Measurements from ENCODE around the gene KCNJ5.

Gene KCNJ5

DNA sequence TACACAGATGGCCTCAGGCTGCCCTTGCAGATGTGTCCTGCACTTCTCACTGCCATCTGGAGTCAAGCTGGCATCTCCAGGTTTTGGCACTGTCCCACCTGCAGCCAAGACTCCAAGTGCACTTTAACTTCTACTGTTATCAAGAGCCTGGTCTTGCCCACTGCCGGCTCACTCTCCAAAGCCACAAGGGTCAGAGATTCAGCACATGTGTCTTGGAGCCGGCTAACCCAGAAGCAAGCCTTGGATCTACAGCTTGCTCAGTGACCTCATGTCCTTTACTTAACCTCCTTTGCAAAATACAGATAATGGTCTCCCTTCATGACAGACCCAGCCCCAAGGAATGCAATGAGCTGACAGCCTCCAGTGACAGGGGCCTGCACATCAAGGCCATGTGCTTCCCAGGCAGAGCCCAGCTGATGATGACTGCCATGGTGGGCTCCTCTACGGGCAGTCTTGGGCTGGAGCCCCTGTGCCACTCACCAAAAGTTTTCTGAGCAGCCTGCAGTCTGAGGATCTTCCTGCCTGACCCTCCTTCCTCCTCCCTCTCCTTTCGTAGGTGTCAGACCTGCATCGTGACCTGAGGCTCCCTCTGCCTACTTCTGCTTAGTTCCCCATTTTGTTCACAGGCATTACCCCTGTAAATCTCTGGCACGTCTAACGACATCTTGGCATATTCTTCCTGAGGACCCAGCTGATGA is 42.5 kb downstream of the KCNJ5 start:
- no peak for DNase-seq (ENCODE audit: low spot score)

DNA sequence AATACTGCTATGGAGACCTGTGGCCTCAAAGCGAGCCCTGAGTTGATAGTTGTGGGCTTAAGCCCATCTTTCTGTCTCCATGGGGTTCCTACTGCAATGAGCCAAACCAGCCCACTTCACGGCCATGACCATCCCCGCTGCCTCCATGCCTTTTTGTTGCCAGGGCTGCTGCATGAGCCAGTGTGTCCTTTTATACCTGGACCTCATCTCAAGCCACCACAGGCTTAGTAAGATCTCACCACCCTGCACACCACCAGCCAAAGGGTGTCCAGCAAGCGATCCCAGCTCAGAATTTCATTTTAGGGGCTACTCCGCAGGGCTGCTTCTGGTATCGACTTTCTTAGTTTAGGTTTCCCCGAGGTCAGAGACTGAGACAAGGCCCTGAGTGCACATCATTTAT is 43.2 kb downstream of the KCNJ5 start:
- no peak for DNase-seq (ENCODE audit: low spot score)

- no peak for DNase-seq (ENCODE audit: low spot score)
These were observed 43.8 kb downstream of the KCNJ5 start for GRCh38 chr11:128934926-128935325.

- no peak for DNase-seq (ENCODE audit: low spot score)
These were observed 45.6 kb downstream of the KCNJ5 start for GRCh38 chr11:128936606-128937251.

- no peak for DNase-seq (ENCODE audit: low spot score)
These were observed 46.3 kb downstream of the KCNJ5 start for GRCh38 chr11:128937480-128937879.

- no peak for DNase-seq (ENCODE audit: low spot score)
These were observed 47.2 kb downstream of the KCNJ5 start for GRCh38 chr11:128938156-128938885.

DNA sequence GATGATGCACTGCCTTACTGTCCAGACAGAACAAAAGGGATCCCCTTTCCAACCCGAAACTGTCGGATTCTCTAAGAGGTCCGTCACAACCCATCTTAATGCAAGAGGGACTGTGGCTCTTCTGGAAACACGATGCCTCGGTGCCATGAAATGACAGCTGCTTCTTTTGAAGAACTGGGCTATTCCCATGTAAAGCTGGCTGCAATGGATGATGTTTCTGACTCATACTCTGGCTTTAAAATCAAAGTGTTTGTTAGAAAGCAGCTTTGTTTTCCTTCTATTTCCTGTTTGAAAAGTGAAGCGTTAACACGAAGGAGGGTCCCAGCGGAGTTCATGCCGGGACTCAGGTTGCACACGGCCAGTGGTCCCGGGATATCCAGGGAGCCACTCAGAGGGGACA is 48.4 kb downstream of the KCNJ5 start:
- no peak for DNase-seq (ENCODE audit: low spot score)

DNA sequence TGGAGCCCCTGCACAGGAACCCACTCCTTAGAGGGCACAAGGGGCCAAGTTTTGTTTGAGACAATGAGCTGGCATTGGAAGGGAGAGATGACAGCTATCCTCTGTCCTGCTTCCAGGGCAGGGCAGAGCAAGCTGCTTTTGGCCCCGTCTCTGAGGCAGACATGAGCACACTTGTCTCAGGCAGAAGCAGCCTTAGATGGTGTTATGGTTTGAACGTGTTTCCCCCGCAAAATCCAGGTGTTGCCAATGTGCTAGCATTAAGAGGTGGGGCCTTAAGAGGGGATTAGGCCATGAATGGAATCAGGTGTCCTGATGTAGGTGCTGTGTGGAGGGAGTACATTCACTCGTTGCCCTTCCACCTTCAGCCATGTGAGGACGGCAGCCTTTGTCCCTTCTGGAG is 49.0 kb downstream of the KCNJ5 start:
- DNase-seq (ENCODE audit: low spot score): no peak

DNA sequence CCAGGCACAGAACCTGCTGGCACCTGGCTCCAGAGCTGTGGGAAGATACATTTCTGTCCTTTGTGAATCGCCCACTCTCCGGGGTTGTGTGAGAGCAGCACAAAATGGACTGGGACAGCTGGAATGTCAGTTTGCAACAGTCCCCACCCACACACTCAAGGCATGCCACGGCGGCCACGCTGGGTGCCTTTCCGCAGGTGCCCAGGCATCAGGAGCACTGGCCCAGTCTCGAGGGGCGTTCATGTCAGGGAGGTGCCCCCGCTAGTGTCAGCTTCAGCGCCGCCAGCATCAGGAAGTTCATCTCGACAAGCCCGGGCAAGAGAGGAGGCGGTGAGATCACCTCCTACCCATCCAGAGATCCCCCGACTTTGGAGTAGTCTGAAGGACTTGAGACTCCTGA is 49.4 kb downstream of the KCNJ5 start:
- no peak for DNase-seq (ENCODE audit: low spot score)

DNA sequence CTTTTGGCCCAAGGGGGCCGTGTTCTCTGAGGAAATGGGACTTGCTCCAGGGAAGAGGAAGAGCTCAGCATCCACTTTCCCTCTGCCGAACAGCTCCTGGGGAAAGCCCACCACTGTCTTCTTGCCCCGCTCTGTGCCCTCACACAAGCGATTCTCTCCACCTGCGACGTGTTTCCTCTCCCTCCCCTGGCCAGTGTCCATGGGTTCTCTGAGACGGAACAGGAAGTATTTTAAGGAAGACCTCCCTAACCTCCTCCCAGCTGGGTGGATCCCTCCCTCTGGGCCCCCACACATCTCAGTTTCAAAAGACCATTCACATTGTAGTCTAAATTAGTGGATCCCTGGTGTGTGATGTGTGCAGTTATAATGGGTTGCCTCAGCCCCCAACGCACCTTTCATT is 50.0 kb downstream of the KCNJ5 start:
- no peak for DNase-seq (ENCODE audit: low spot score)

GRCh38 chr11:128941573-128942271 is 50.6 kb downstream of the KCNJ5 start:
- DNase-seq (ENCODE audit: low spot score): no peak

GRCh38 chr11:128942272-128942612 is 51.1 kb downstream of the KCNJ5 start:
- DNase-seq (ENCODE audit: low spot score): no peak

DNA sequence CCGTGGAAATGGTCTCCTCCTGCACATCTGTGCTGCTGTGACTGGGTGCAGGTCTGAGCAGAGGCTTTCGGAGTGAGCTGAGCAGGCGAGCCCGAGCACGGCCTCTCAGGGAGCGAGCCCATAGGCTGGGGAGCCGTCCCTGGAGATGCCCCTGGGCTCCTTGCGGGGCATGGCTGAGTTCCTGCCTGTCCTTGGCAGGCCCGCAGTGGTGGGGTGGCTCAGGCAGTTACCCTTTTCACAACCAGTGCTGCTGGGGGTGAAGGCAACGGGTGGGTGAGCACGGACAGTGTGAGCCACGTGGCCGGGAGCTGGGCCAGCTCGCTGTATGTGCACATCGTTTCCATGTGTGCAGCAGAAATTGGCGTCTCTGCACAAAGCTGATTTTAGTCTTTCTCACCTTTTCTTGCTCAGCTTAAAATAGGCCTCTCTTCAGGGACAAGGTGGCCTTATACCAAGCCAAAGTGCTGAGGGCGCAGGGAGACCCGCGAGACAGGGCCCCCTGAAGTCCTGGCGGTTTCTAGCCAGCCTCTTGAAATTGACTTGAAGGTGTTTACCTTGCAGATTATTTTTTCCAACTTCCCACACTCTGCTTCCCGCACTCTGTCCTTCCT is 51.8 kb downstream of the KCNJ5 start, which contains the start of gene TP53AIP1:
Gene TP53AIP1 (minus strand): TSS at position 55 of the 611 bp plus-strand sequence. CDS start 5,053 bp downstream, outside the sequence.
- DNase-seq (ENCODE audit: low spot score): no peak

DNA sequence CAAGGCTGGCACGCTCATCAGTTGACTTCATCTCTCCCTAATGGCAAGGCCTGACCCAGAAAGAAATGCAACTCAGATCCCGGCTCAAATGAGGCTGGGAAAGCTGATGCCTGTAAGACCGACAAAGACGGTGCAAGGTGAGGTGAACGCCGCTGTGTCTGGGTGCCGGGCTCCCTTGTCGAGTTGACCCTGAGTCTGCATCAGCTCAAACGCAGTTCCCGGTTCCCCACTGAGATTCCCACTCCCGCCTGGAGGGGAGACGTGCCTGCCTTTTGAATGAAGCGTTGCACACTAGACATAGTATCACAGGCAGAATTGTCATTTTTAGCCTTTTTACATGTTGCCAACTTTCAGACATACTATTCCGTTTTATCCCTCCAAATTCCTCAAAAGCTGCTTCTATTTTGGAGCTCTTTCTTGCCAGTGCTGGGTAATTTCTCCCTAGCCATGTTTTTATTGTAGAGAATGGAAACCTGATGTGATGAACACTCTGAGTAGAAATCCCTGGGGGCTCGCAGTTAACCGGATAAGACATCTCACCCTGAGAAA is 52.3 kb downstream of the KCNJ5 start:
- DNase-seq (ENCODE audit: low spot score): no peak

DNA sequence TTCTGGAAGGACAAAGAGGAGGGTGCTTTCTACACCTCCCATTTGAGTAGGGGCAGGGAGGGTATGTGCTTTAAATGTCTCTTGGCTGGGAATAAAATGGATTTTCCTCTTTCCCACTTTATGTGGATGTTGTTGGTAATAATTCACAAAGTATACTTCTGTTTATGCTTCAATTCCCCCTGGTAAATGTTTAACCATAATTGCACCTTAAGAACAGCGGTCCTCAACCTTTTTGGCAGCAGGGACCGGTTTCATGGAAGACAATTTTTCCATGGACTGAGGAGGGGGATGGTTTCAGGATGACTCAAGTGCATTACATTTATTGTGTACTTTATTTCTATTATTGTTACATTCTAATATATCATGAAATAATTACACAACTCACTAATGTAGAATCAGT is 55.5 kb downstream of the KCNJ5 start:
- DNase-seq (ENCODE audit: low spot score): no peak

GRCh38 chr11:128947773-128948172 is 56.6 kb downstream of the KCNJ5 start:
- DNase-seq (ENCODE audit: low spot score): no peak

GRCh38 chr11:128948583-128948982 is 57.4 kb downstream of the KCNJ5 start:
- DNase-seq (ENCODE audit: low spot score): no peak

- DNase-seq (ENCODE audit: low spot score): no peak
These were observed 58.8 kb downstream of the KCNJ5 start for GRCh38 chr11:128949791-128950454.

DNA sequence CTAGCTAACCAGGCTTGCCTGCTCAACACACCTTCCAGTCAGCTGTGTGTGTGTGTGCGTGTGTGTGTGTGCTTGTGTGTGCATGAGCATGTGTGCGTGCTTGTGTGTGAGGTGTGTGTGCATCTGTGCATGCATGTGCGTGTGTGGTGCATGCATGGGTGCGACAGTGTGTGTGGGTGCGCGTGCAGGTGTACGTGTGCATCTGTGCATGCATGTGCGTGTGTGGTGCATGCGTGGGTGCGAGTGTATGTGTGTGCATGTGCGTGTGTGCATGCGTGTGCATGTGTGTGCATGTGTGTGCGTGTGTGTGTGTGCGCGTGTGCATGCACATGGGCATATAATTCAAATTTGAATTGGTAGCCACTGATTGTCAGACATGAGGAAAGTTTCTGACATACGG is 62.0 kb downstream of the KCNJ5 start:
- no peak for DNase-seq (ENCODE audit: low spot score)

DNA sequence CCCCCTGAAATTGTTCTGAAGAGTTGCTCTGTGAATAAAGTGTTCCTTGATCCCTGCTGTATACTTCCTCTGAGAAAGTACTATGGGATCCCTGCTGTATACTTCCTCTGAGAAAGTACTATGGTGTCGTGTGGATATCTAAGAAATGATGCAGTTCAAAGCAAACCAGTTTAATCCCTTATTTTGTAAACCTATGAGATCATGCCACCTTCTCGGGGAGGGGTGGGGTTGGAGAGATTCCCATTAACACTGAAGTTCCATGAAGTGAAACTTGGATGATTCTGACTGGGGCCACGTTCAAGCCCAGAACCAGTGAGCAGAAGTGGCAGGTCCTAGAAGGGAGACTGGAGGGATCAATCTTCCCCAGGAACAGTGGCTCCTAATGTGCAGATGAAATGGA is 64.5 kb downstream of the KCNJ5 start:
- DNase-seq (ENCODE audit: low spot score): no peak

Measured in GM03348 (cell line).